ENCODE results near the gene COL4A2.

GRCh38 chr13:110397436-110398115 is 90.5 kb downstream of the COL4A2 start:
- TF ChIP-seq CTCF (IDR thresholded peaks at IDR 0.05) (no peak), POLR2A (IDR thresholded peaks at IDR 0.05) (no peak)
